Measurements from ENCODE around the gene IQUB.
"Not testable (repeated sequence)": the region's sequence is repeated elsewhere in the genome, so short reads cannot be mapped to it uniquely, and the experiment has no call there.

The IQUB gene

DNA sequence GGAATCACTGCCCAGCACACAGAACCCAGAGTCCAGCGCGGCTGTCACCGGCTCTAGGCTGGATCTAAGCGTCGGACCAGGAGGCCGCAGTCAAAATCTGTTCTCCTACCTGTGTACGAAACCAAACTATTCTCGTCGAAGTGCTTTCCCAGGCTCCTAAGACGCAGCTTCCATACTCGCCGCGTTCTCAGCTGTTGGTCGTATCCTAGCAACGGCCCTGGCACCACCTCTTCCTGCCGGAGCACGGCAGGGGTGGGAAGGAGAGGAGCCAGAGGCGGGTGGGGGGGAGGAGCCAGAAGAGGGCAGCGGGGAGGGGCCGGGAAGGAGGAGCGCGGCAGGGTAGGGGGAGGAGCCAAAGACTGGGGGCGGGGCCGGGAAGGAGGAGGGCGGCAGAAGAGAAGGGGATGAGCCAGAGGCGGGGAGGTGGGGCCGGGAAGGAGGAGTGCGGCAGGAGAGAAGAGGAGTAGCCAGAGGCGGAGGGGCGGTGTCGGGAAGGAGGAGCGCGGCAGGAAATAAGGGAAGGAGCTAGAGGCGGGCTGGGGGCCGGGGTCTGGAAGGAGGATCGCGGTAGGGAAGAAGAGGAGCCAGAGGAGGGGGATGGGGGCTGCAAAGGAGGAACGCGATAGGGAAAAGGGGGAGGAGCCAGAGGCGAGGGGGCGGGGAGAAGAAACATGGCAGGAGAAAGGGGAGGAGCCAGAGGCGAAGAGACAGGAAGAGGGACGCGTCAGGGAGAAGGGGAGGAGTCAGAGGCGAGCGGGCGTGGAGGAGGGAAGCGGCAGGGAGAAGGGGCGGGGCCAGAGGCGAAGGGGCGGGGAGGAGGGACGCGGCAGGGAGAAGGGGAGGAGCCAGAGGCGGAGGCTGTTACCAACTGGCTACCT lies at the start of gene IQUB:
IQUB (minus strand) TSS at position 213 of the 878 bp plus-strand sequence. CDS start 22,255 bp downstream, outside the sequence.
- peak; percentile 98 for DNase-seq

DNA sequence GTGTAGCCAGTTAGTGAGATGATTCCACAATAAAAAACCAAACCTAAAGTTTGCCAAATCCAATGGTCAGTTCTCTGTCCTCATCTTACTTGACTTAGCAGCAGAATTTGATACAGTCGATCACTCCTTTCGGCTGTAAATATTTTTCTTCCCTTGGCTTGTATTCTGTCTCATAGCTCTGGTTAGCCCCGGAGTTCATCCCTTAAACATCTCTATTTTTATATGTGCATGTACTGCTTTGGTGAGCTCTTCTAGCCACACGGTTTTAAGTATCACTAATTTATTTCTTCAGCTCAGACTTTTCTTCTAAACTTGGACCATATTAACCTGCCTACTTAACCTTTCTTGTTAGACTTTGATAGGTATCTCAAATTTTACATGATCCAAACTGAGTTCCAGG lies 49.4 kb upstream of the IQUB start:
- DNase-seq, result no peak

DNA sequence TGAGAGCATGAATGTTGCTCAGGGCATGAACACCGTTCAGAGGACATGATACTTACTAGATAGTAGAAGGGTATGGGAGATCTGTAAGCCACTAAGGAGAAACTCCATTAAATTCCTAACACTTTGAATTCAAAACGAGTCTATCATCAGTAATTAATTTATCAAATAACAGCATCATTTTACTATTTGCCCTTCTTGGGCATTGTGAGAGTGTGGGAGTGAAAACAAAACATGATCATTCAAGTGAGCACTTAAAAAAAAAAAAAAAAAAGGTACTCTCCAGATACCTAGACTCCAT lies 46.7 kb upstream of the IQUB start:
- DNase-seq, result no peak

DNA sequence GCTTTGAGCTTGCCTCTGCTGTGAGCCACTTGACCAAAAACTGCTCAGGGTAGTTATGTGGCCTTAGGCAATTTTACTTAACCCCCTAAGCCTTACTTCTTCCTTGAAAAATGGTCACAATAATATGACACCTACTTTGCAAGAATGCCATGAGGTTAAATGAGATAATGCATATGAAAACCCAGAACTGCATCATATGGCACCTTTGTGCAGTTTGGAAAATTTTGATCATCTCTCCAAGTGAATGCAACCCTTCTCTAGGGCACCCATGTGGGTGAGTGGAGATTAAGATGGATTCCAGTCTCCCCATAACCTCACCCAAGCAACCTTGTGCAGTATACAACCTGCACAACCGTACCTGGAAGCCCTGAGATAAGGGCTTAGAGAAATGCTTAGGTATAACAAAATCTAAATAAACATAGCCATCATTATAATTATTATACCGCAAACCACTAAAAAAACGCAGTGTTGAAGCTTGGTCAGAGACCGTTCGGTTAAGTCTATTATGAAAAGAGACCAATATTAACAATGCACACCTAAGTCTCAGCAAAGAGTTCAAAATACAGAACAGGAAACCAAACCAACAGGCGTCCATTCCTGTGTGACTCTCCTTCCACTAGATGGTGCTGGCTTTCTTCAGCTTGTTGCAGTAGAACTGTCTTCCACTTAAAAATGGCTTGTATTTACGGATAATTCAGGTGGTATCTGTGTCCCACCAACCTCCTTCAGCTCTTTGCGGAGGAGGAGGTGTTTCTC lies 46.2 kb upstream of the IQUB start:
- peak; percentile 70 for DNase-seq

DNA sequence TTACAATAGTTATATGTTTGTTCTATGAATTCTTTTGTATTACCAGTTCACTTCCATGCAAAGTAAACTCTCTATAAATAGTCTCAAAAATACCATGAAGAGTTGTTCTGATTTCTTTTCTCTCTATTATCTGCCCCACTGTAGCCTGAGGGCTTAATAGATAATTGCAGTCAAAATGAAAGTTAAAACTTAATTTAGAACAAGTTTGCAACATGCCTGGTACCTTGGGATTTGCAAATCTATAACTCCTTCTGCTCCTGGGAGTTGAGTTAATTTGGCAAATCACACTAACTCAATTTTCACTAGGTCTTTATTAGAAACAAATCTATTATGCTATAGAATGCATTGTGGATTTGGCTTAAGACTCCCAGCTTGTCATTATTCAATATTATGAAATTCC lies 45.0 kb upstream of the IQUB start:
- DNase-seq, result no peak

DNA sequence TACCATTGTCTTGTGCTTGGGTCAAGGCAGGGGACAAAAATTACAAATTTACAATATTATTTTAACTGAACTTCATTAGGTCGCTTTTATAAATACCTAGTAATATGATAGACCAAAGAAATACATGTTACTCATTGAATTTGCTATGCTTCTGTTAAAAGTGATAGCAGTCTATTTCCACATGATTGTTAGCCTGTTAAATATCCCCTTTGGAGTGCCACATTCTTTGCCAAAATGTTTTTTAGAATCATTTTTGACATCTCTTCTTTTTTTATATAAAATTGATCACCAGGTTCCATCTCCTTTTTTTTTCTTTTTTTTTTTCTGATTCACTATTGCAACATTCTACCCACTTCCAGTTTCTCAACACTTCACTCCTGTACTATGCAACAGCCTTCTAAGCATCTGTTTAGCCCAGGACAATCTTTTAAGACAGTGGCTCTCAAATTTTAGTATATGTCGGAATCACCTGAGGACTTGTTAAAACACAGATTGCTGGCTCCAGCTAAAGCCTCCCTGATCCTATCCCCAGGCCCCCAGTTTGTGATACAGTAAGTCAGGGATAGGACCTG lies 39.6 kb upstream of the IQUB start:
- DNase-seq, result no peak

DNA sequence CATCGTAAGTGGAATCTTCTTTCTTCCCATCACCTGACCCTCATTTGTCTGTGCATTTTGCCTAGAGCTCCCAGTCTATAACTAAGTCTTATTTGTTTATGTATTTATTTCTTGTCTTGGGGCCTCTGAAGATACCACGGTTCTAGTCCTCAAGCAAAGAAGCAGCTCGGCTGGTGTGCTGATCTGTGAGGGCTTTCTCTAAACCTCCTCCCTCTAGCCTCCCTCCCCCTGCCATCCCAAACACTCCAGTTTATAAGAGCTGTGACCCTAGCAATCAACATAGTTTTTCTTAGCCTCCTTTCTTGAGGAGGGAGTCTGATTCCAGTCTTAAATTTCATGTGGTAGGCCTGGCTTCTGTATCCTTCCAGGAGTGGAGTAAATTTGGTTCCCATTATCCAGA lies 38.9 kb upstream of the IQUB start:
- no peak for DNase-seq

- DNase-seq, result no peak
These were observed 37.3 kb upstream of the IQUB start for GRCh38 chr7:123571684-123572083.

GRCh38 chr7:123571187-123571586 lies 36.8 kb upstream of the IQUB start:
- no peak for DNase-seq

DNA sequence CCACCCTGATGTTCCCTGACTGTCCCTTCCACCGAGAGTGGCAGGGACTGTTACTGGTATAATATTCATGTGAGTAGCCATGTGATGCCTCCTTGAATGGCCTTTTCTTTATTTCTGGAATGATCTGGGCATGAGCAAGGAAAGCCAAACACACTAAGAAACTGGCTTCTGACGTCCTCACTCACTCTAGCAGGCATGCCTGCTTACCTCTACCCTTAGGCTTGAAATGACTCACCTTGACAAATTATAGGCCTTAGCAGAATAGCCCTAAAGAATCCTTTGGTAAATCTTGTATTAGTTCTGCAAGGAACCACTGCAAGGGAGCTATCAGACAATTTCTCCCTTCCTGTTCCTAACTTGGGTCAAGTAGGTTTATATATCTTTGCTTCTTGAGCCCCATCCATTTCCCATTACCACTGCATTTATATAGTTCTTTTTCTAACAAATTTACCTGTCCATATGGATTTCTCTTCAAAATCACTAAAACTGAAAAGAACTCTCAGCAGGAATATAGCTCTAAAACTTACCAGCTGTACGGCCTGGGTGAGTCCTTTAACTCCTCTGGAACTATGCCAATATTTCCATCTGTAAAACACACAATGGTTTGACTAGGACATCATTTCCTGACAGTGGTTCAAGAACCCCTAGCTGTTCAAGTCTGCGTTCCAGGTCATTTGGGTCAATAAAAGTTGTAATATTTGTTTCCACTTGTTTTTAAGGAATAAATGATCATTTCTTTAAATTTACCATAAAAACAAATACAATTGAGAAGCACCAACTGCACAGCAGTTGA lies 36.2 kb upstream of the IQUB start:
- DNase-seq, result peak; percentile 10

DNA sequence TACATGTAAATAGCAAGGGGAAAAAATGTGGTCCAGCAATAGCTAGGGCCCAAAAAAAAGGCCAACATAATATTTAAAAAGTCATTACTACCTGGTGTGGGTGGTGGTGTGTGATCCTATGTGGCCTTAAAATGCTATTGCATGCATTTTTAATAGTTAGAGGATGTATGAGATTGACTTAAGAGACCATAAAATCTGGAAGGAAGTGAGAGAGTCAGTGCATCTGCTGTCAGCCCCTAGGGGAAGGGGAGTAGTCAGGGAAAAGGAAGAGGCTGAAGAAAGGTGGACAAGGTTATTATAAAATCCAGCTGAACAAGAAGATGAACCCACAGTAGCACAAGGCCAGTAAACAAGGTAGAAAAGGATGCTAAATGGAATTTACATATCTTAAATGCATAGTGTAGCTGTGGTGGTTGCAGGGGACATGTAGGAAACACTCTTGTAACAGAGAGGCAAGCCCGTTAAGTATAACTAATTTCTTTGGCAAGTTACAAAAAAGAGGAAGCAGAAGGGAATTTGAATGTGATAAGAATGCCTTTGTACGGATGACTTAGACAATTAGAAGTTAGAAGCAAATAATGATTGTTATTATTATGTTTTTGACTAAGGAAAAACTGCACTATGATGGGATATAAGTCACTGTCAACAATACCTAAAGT lies 35.1 kb upstream of the IQUB start:
- no peak for DNase-seq

DNA sequence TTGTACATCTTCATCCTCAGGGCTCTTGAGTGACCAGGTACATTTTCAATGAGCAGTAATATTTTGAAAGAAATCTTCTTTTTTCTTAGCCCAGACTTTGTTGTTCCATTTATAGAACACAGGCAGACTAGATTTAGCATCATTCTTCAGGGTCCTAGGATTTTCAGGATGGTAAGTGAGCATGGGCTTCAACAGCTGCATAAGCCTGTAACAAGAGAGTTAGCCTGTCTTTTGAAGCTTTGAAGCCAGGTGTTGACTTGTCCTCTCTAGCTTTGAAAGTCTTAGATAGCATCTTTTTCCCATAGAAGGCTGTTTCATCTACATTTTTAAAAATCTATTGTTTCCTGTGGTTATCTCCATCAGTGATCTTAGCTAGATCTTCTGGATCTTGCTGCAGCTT lies 27.7 kb upstream of the IQUB start:
- no peak for DNase-seq

GRCh38 chr7:123558289-123558874 lies 24.0 kb upstream of the IQUB start:
- no peak for DNase-seq

DNA sequence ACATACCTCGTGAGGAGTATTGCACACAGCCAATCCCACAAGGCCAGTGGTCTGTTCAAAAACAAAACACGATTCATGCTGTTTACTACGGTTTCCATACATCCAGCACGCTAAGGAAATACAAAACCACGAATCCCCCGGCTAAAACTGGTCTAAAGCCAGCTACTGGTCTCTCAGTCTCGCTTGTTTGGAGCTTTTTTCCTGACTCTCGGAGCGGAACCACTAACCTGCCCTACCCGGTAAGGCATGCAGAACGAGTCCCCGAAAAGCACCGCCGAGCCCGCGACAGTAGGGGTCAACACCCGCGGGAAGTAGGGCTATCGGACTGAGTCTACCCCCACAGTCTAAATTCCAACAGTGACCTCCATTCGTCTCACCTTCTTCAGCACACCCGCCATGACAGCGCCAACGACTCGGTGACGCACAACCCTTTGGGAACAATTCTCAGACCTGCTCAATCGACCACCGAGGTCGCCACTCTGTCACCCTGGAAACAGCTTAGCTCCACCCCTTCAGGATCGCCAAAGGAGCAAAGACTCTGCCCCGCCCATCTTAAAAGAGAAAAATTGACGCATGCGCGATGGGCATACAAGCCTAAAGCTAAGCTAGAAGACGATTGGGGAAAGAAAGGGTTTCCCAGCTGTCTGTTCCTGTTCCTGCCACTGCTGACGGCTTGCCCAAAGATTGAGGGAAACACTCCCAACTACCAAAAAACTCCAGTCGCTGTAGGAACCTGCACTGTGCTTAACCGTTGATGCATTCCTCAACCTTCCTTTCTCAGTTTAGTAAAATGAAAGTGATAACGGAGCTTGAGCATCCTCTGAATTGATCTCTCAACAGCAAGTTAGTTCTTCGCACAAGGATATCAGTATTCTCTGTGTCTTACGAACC lies 23.2 kb upstream of the IQUB start, which contains the start of gene NDUFA5:
NDUFA5 (minus strand) TSS at position 421 of the 891 bp plus-strand sequence; CDS start at position 398, 23 bp downstream.
- DNase-seq, result peak; percentile 98

DNA sequence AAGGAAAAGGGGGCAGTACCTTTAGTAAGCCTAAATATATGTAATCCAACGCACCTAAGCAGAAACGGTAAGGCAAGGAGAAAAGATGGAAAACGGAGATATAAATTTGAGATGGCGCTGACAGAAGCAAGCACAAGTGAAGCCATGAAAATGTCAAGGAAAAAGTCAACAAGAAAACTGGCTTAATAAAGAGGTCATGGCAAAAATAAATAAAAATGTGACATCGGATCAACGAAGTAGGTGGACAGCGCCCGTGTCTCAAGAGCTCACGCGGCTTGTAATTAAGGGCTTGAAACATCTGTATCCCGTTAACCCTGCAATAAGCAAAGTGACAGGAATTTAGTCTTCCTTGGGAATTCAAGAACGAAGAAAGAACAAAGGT lies 22.6 kb upstream of the IQUB start:
- DNase-seq, result no peak

DNA sequence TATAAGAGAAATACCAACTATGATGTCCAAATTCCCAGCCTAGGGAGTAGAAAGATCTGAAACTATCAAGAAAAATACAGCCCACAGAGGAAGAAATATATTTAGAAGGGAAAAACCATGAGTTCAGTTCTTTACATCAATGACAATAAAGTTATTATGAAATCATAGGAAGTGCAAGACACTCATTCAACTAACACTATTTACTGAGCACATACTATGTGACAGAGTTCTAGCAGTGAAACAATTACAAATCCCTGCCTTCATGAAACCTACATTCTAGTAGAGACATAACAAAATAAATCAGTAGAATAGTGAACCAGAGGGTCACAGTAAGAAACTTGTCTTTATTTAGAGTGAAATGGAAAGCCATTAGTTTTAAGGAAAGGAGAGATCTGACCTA lies 21.1 kb upstream of the IQUB start:
- DNase-seq, result no peak

- DNase-seq, result no peak
These were observed 18.8 kb upstream of the IQUB start for GRCh38 chr7:123553159-123553558.

DNA sequence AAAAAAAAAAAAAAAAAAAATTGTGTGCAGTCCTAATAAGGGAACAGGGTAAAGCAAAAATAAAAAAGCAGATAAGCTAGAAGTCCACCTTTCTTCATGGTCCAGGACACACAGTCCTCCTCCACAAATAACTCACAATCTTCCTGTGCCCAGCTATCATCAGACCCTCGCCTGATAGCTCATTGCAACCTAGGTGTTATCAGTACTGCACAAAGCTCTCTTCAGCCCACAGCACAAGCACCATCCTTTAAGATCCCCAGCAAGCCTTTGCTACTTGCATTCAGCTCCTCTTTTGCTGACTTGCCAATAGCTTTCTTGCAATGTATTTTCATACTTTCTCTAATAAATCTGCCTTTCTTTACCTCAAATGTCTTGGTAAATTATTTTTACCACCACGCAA lies 18.2 kb upstream of the IQUB start:
- no peak for DNase-seq

GRCh38 chr7:123552134-123552533 lies 17.7 kb upstream of the IQUB start:
- DNase-seq, result not testable (repeated sequence)

DNA sequence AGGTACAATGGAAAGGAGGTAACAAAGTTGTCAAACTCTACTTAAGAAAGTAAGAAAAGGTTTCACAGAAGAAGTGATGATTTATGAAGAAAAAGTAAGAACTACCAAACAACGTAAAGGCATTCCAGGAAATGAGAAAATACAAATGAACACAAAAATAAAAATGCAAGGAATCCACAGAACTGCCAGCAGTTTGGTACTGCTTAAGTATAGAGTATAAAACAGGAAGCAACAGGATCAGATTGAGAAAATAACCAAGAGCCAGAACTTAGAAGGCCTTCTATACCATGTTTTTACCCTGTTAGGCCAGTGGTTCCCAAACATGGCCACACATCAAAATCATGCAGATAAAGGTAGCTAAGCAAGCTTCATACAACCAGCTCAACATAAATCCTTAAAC lies 14.0 kb upstream of the IQUB start:
- no peak for DNase-seq

- DNase-seq, result no peak
These were observed 5.5 kb upstream of the IQUB start for GRCh38 chr7:123539871-123540270.
